HT-29 (cell line): ENCODE measurements around the gene SLC23A3. TPM values are rescaled to one million over a fixed set of nuclear protein-coding genes. Genes with fewer than 3 reads are reported as not detected.

ENCODE experiments used
- DNase-seq: peaks from one replicate; pipeline ENCODE4 v3.0.0-alpha.2; 2015; ENCODE audit warnings: low spot score
- total RNA-seq: library from RNA; depleted of rRNA; stranded (reverse); fragments of >200 nt; shearing (Covaris generic); gene quantifications from 2 replicates; pipeline ENCODE4 v1.2.3, GENCODE V29; 2014; rRNA removed

The SLC23A3 gene
- total RNA-seq, 1 experiment from 2014 or later: 9.9 TPM

DNA sequence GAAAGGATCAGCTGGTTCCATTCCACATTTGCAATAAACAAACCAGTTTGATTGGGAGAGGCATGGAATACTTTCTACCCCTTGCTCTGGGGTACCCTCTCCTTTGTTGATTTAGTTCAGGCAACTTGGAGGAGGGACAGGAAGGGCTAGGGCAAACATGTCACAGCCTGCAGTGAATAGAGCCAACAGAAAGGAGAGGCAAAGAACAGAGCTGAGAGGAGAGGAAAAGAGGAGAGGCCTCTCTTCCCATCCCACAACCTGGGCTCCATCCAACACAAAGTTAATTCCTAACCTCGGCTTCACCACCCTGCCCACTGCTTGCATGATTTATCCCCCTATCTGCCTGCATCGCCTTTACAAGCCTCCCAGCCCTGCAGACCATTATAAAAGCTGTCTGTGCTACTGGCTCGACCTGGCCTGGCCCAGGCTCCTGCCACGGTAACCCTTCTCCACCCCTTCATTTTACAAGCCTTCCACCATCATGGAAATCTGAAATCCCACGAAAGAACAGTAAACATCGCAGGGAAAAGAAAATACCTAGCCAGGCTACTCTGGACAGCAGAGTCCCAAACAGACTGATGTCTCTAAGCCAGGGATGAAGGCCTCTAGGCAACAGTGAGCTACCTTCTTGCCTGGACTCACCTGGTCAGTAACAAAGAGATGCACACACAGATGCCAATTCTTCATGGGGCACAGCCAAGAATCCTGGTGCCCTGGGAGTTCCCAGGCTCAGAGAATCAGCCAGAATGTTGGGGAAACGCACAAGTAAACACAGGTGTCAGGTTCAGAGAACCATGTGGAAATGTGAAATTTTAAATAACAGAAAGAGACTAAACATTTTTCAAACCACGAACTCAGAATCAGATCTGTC is 52.8 kb downstream of the SLC23A3 start:
- DNase-seq: peak; percentile 70

DNA sequence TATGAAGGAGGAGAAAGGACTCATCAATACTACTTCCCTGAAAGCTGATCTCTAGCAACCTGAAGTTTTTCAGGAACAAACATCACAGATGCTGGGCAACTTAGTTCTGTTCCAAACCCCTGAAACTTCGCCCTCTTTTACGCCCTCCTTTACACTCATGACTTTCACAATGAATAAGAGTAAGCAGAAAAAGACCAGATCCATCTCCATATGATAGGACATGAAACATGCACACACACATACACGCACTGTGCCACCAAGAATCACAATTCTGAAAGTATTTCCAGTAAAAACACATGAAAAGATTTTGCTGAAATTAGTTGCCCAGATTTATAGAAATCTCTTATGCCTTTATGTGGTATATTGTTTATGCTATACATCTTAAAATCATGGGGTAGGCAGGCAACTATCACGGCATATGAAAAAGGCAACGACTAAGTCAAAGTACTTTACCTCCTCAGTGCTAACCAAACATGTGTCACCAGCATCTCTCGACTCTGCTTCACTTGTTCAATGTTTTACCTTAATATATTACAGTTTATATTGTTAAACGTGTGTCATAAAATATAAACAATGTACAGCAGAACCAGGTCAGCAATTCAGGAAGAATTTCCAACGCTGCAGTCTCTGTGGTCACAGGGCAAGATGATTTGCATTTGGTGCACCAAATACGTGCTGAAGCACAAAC is 57.0 kb downstream of the SLC23A3 start:
- no peak for DNase-seq

DNA sequence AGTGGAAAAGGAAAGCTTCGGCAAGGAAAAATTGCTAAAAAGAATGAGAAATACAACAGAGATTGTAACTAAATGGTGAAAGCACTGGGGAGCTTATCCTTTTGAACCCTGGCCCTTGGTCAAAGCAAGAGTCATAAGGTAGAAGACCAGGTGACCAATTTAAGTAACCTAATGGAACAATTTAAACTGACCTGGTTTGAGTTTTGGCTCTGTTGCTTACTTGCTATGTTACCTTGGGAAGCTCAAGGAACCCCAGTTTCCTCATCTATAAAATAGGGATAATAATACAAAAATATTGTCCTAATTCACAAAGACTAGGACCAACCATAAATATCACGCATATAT is 57.8 kb downstream of the SLC23A3 start:
- DNase-seq: no peak

Other genes starting within 250 kb of the SLC23A3 start
- not detected in 2 replicates for gene CDK5R2, start 210.4 kb downstream of the SLC23A3 start, total RNA-seq
- gene FEV, start 184.8 kb downstream of the SLC23A3 start, total RNA-seq: not detected in 2 replicates
- not detected in 2 replicates for gene CRYBA2, start 176.6 kb downstream of the SLC23A3 start, total RNA-seq
- gene CFAP65, start 128.5 kb downstream of the SLC23A3 start, total RNA-seq: not detected in 2 replicates
- 12.3 and 13.4 TPM in 2 replicates for gene IHH, start 109.1 kb downstream of the SLC23A3 start, total RNA-seq
- 24.7 and 25.9 TPM in 2 replicates for gene NHEJ1, start 9.2 kb downstream of the SLC23A3 start, total RNA-seq
- gene CNPPD1, start 6.9 kb upstream of the SLC23A3 start, total RNA-seq: 49.8 and 53.0 TPM in 2 replicates
- gene RETREG2, start 8.2 kb upstream of the SLC23A3 start, total RNA-seq: 78.5 and 83.9 TPM in 2 replicates
- 104 and 116 TPM in 2 replicates for gene ZFAND2B, start 36.8 kb upstream of the SLC23A3 start, total RNA-seq
- 33.6 and 39.9 TPM in 2 replicates for gene ABCB6, start 48.9 kb upstream of the SLC23A3 start, total RNA-seq
- gene ATG9A, start 59.6 kb upstream of the SLC23A3 start, total RNA-seq: 93.7 and 107 TPM in 2 replicates
- gene ANKZF1, start 59.8 kb upstream of the SLC23A3 start, total RNA-seq: 41.0 and 43.4 TPM in 2 replicates
- 5.5 and 10.0 TPM in 2 replicates for gene GLB1L, start 75.4 kb upstream of the SLC23A3 start, total RNA-seq
- gene STK16, start 75.5 kb upstream of the SLC23A3 start, total RNA-seq: 18.3 and 19.9 TPM in 2 replicates
- not detected in 2 replicates for gene TUBA4B, start 83.2 kb upstream of the SLC23A3 start, total RNA-seq
- 93.8 and 97.4 TPM in 2 replicates for gene TUBA4A, start 83.9 kb upstream of the SLC23A3 start, total RNA-seq
- gene DNAJB2, start 109.3 kb upstream of the SLC23A3 start, total RNA-seq: 43.1 and 51.1 TPM in 2 replicates
- not detected in 2 replicates for gene PTPRN, start 139.4 kb upstream of the SLC23A3 start, total RNA-seq
- not detected in 2 replicates for gene RESP18, start 162.7 kb upstream of the SLC23A3 start, total RNA-seq
- gene DNPEP, start 217.9 kb upstream of the SLC23A3 start, total RNA-seq: 155 and 158 TPM in 2 replicates
- gene DES, start 248.3 kb upstream of the SLC23A3 start, total RNA-seq: 0.63 TPM in 1 of 2 replicates, not detected in the other